OCI-LY3 (cell line): ENCODE data around the gene PALS2.

Experiments used
- CTCF ChIP-seq: fragments of 200-600, 300-600 bp; sonication (generic); IDR thresholded peaks from 2 replicates; pipeline ENCODE4 v1.5.1; 2014; ENCODE audit warnings: antibody characterized with exemption, low read length, low read depth
- EZH2phosphoT487 ChIP-seq: fragments of 200-600 bp; shearing (Covaris generic); IDR thresholded peaks from 2 replicates; pipeline ENCODE4 v1.6.1; 2018; ENCODE audit warnings: antibody characterized with exemption, mixed run types, low read depth

- TF ChIP-seq CTCF (no peak), EZH2phosphoT487 (no peak)
Measured at GRCh38 chr7:24608504-24608903, 35.3 kb downstream of the PALS2 start.
